BLaER1 treated with 17β-estradiol and CSF1 and Interleukin-3, amounts not matched to agents 10 nM and 100 nM (cell line): ENCODE data around the gene SERPINH1.

Source experiments
- H3K27ac ChIP-seq, 11 experiments: shearing (Covaris generic); formaldehyde crosslinking; 2 replicates each; pipeline ENCODE4 v1.8.1; 2022
- H3K27me3 ChIP-seq, 11 experiments: shearing (Covaris generic); formaldehyde crosslinking; 2 replicates each; pipeline ENCODE4 v1.8.1; 2022
- H3K36me3 ChIP-seq, 11 experiments: shearing (Covaris generic); formaldehyde crosslinking; 2 replicates each; pipeline ENCODE4 v1.8.1; 2022
- H3K4me1 ChIP-seq, 10 experiments: shearing (Covaris generic); formaldehyde crosslinking; 2 replicates each; pipeline ENCODE4 v1.8.1; 2022
- H3K4me2 ChIP-seq, 11 experiments: shearing (Covaris generic); formaldehyde crosslinking; 2 replicates each; pipeline ENCODE4 v1.8.1; 2022
- H3K4me3 ChIP-seq, 10 experiments: shearing (Covaris generic); formaldehyde crosslinking; 2 replicates each; pipeline ENCODE4 v1.8.1; 2022
- H3K9ac ChIP-seq, 11 experiments: shearing (Covaris generic); formaldehyde crosslinking; 2 replicates each; pipeline ENCODE4 v1.8.1; 2022
- H3K9me3 ChIP-seq, 11 experiments: shearing (Covaris generic); formaldehyde crosslinking; replicated peaks in 1 of 11; 2 replicates each; pipeline ENCODE4 v1.8.1; 2022
- H4K20me1 ChIP-seq, 11 experiments: shearing (Covaris generic); formaldehyde crosslinking; 2 replicates each; pipeline ENCODE4 v1.8.1; 2022
- Cebpa-rat ChIP-seq, 11 experiments: shearing (Covaris generic); IDR thresholded peaks; 2 replicates each; pipeline ENCODE4 v1.8.1; 2022

The SERPINH1 gene

GRCh38 chr11:75574698-75575602 is 12.9 kb downstream of the SERPINH1 start:
- no peak for TF ChIP-seq Cebpa-rat (IDR thresholded peaks at IDR 0.05)

DNA sequence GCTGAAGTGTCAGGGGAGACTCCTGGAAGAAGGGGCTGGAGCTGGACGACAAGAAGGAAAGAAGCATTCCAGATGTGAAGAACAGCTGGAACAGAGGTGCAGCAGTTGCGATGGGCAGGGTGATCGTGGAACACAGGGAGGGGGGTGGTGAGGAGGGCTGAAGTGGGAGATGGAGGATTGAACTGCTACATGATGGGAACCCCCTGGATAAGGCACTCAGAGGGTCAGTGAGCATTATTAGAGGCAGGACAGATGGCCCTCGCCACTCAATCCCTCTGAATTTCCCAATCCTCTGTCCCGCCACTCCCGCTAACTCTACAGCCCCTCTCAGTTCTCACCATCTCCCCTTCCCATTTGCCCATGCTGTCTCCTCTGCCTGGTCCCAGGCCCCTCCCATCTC is 14.0 kb downstream of the SERPINH1 start:
- Histone ChIP-seq H3K27me3 (no peaks in the 10 kb centered on the region), H4K20me1 (peaks cover 0 to 29% (median 0%) of the 10 kb centered on the region in 11 experiments; a peak in 3 of 22 replicates), H3K27ac (peak overlapping the region in 6 of 11 experiments; percentile 48 to 66 (median 62); a peak in 9 of 22 replicates), H3K9me3 (peaks cover 0 to 7% (median 0%) of the 10 kb centered on the region in 11 experiments; a peak in 5 of 22 replicates), H3K9ac (no peak overlapping the region), H3K4me1 (peaks cover 28 to 45% (median 33%) of the 10 kb centered on the region in 10 experiments), H3K4me3 (no peak overlapping the region), H3K36me3 (peaks cover 29 to 34% (median 31%) of the 10 kb centered on the region in 11 experiments), H3K4me2 (peak overlapping the region; percentile 5 to 72 (median 46); a peak in 16 of 22 replicates)
- TF ChIP-seq Cebpa-rat (IDR thresholded peaks at IDR 0.05) = no peak

More at GRCh38 chr11:75574698-75575602, 12.9 kb downstream of the SERPINH1 start:
- Histone ChIP-seq H3K27me3 (no peaks in the 10 kb centered on the region), H3K9me3 (peaks cover 0 to 7% (median 0%) of the 10 kb centered on the region in 11 experiments; a peak in 5 of 22 replicates), H3K36me3 (peaks cover 40 to 45% (median 42%) of the 10 kb centered on the region in 11 experiments), H3K4me3 (no peak overlapping the region), H3K27ac (no peak overlapping the region), H3K4me2 (peak overlapping the region in 7 of 11 experiments; percentile 5 to 72 (median 29); a peak in 10 of 22 replicates), H3K4me1 (peaks cover 22 to 38% (median 33%) of the 10 kb centered on the region in 10 experiments), H3K9ac (no peak overlapping the region), H4K20me1 (peaks cover 0 to 40% (median 0%) of the 10 kb centered on the region in 11 experiments; a peak in 4 of 22 replicates)

GRCh38 chr11:75576499-75576918 is 14.5 kb downstream of the SERPINH1 start:
- no peaks in the 10 kb centered on the region for H3K27me3 ChIP-seq
- H4K20me1 ChIP-seq = peaks cover 0 to 25% (median 0%) of the 10 kb centered on the region in 11 experiments; a peak in 3 of 22 replicates
- peaks cover 28 to 48% (median 33%) of the 10 kb centered on the region in 10 experiments for H3K4me1 ChIP-seq
- H3K27ac ChIP-seq = peak overlapping the region in 10 of 11 experiments; percentile 13 to 66 (median 56); a peak in 18 of 22 replicates
- peak overlapping the region in 5 of 11 experiments; percentile 2 to 54 (median 23); a peak in 7 of 22 replicates for H3K9ac ChIP-seq
- no peak for TF ChIP-seq Cebpa-rat (IDR thresholded peaks at IDR 0.05)
- peaks cover 24 to 29% (median 27%) of the 10 kb centered on the region in 11 experiments for H3K36me3 ChIP-seq
- no peak overlapping the region for H3K4me3 ChIP-seq
- H3K9me3 ChIP-seq = peaks cover 0 to 7% (median 0%) of the 10 kb centered on the region in 11 experiments; a peak in 5 of 22 replicates
- H3K4me2 ChIP-seq = peak overlapping the region; percentile 5 to 72 (median 46); a peak in 20 of 22 replicates

DNA sequence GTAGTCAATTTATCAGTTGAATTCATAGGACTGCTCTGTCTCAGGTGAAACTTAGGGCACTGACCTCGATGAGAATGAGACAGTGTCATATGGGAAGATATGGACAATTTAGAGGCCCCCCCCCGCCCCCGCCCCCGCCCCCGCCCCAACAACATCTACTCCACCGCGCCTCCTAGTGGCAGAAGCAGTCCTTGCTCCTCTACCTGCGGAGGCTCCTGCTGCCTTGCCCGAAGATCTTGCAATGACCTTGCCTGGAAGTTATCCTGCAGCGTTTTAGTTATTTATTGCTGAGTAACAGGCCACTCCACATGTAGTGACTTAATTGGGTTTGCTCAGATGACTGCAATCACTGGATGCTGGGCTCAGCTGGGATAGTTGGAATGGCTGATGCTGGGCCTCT is 15.2 kb downstream of the SERPINH1 start:
- H4K20me1 ChIP-seq = peaks cover 0 to 19% (median 0%) of the 10 kb centered on the region in 11 experiments; a peak in 3 of 22 replicates
- peak overlapping the region in 9 of 11 experiments; percentile 13 to 66 (median 59); a peak in 14 of 22 replicates for H3K27ac ChIP-seq
- H3K4me3 ChIP-seq = no peak overlapping the region
- H3K4me2 ChIP-seq = peak overlapping the region in 9 of 11 experiments; percentile 5 to 71 (median 52); a peak in 14 of 22 replicates
- H3K4me1 ChIP-seq = peaks cover 29 to 55% (median 36%) of the 10 kb centered on the region in 10 experiments
- H3K27me3 ChIP-seq = no peaks in the 10 kb centered on the region
- H3K9me3 ChIP-seq = peaks cover 0 to 7% (median 0%) of the 10 kb centered on the region in 11 experiments; a peak in 5 of 22 replicates
- H3K9ac ChIP-seq = peak overlapping the region in 2 of 11 experiments; percentile 14 to 33; a peak in 1 of 22 replicates
- peaks cover 17 to 22% (median 20%) of the 10 kb centered on the region in 11 experiments for H3K36me3 ChIP-seq
- no peak for TF ChIP-seq Cebpa-rat (IDR thresholded peaks at IDR 0.05)

- H3K4me1 ChIP-seq = peaks cover 43 to 65% (median 47%) of the 10 kb centered on the region in 10 experiments
- H3K9me3 ChIP-seq = peaks cover 0 to 7% (median 0%) of the 10 kb centered on the region in 11 experiments; a peak in 5 of 22 replicates
- no peaks in the 10 kb centered on the region for H3K27me3 ChIP-seq
- H4K20me1 ChIP-seq = peaks cover 0 to under 1% (median 0%) of the 10 kb centered on the region in 11 experiments; a peak in 1 of 22 replicates
- TF ChIP-seq Cebpa-rat (IDR thresholded peaks at IDR 0.05) = no peak
- no peak overlapping the region for H3K9ac ChIP-seq
- H3K4me3 ChIP-seq = no peak overlapping the region
- no peak overlapping the region for H3K4me2 ChIP-seq
- peaks cover 0 to 4% (median 2%) of the 10 kb centered on the region in 11 experiments; a peak in 15 of 22 replicates for H3K36me3 ChIP-seq
- no peak overlapping the region for H3K27ac ChIP-seq
Observed at GRCh38 chr11:75578977-75579376, 16.9 kb downstream of the SERPINH1 start.

GRCh38 chr11:75579841-75580240 is 17.8 kb downstream of the SERPINH1 start:
- H3K27me3 ChIP-seq = no peaks in the 10 kb centered on the region
- H3K27ac ChIP-seq = no peak overlapping the region
- peaks cover 50 to 70% (median 56%) of the 10 kb centered on the region in 10 experiments for H3K4me1 ChIP-seq
- peaks cover 0 to 7% (median 0%) of the 10 kb centered on the region in 11 experiments; a peak in 5 of 22 replicates for H3K9me3 ChIP-seq
- no peak overlapping the region for H3K4me3 ChIP-seq
- H4K20me1 ChIP-seq = no peaks in the 10 kb centered on the region; a peak in 1 of 22 replicates
- no peak overlapping the region for H3K9ac ChIP-seq
- H3K36me3 ChIP-seq = no peaks in the 10 kb centered on the region
- peak overlapping the region in 6 of 11 experiments; percentile 2 to 53 (median 27); a peak in 8 of 22 replicates for H3K4me2 ChIP-seq
- no peak for TF ChIP-seq Cebpa-rat (IDR thresholded peaks at IDR 0.05)

GRCh38 chr11:75582506-75582894 is 20.4 kb downstream of the SERPINH1 start:
- peak overlapping the region; percentile 79 to 99 (median 94) for H3K4me2 ChIP-seq
- no peaks in the 10 kb centered on the region for H3K27me3 ChIP-seq
- H4K20me1 ChIP-seq = no peaks in the 10 kb centered on the region
- H3K4me3 ChIP-seq = peak overlapping the region in 9 of 10 experiments; percentile 68 to 88 (median 72); a peak in 18 of 20 replicates
- H3K9me3 ChIP-seq = no peaks in the 10 kb centered on the region
- peak overlapping the region; percentile 92 to 99 (median 95) for H3K9ac ChIP-seq
- peaks cover 35 to 53% (median 42%) of the 10 kb centered on the region in 10 experiments for H3K4me1 ChIP-seq
- no peaks in the 10 kb centered on the region for H3K36me3 ChIP-seq
- peak overlapping the region; percentile 91 to 99 (median 96); a peak in 20 of 22 replicates for H3K27ac ChIP-seq
- no peak for TF ChIP-seq Cebpa-rat (IDR thresholded peaks at IDR 0.05)

GRCh38 chr11:75582895-75583717 is 21.1 kb downstream of the SERPINH1 start:
- peak overlapping the region; percentile 92 to 99 (median 95) for H3K9ac ChIP-seq
- H3K4me3 ChIP-seq = peak overlapping the region; percentile 68 to 88 (median 74)
- H3K4me1 ChIP-seq = peaks cover 29 to 50% (median 42%) of the 10 kb centered on the region in 10 experiments
- no peaks in the 10 kb centered on the region for H4K20me1 ChIP-seq
- peak overlapping the region; percentile 91 to 99 (median 96) for H3K27ac ChIP-seq
- no peaks in the 10 kb centered on the region for H3K36me3 ChIP-seq
- H3K4me2 ChIP-seq = peak overlapping the region; percentile 79 to 99 (median 94)
- no peaks in the 10 kb centered on the region for H3K27me3 ChIP-seq
- H3K9me3 ChIP-seq = no peaks in the 10 kb centered on the region
- TF ChIP-seq Cebpa-rat (IDR thresholded peaks at IDR 0.05) = no peak
